DND-41 (cell line): ENCODE results near the gene MAST2.

ENCODE experiments used
- CTCF ChIP-seq: IDR thresholded peaks from 2 replicates; pipeline ENCODE4 v1.5.1; 2012; ENCODE audit warnings: borderline replicate concordance, low read length, moderate library complexity, mild to moderate bottlenecking; ENCODE audit not compliant: poor library complexity, severe bottlenecking; ENCODE audit errors: extremely low read depth
- EZH2 ChIP-seq: IDR thresholded peaks from 3 replicates; pipeline ENCODE4 v1.6.1; 2012; ENCODE audit warnings: borderline replicate concordance, low read depth, mild to moderate bottlenecking, moderate library complexity, low read length, inconsistent platforms; ENCODE audit not compliant: severe bottlenecking

GRCh38 chr1:45979778-45980176, 176.4 kb downstream of the MAST2 start:
- TF ChIP-seq CTCF (no peak), EZH2 (no peak)
